HG02588 (cell line): Measurements from ENCODE around the gene NAALADL2.

ENCODE experiments used
- ATAC-seq: cut with Tn5 transposase; IDR thresholded peaks from one replicate; pipeline ENCODE4 v1.9.1; 2021; ENCODE audit warnings: mild to moderate bottlenecking, moderate library complexity; ENCODE audit not compliant: unreplicated experiment

NAALADL2 gene

GRCh38 chr3:175295248-175296130, 436.4 kb downstream of the NAALADL2 start:
- no peak for ATAC-seq

GRCh38 chr3:175297216-175297615, 438.1 kb downstream of the NAALADL2 start:
- no peak for ATAC-seq

- no peak for ATAC-seq
Measured at GRCh38 chr3:175301741-175302140, 442.6 kb downstream of the NAALADL2 start.

GRCh38 chr3:175304404-175304803, 445.3 kb downstream of the NAALADL2 start:
- ATAC-seq = no peak

GRCh38 chr3:175307642-175308041, 448.5 kb downstream of the NAALADL2 start:
- ATAC-seq = no peak

- no peak for ATAC-seq
Measured at GRCh38 chr3:175308097-175308496, 449.0 kb downstream of the NAALADL2 start.

- ATAC-seq = no peak
Measured at GRCh38 chr3:175310046-175310445, 450.9 kb downstream of the NAALADL2 start.

GRCh38 chr3:175311404-175311803, 452.3 kb downstream of the NAALADL2 start:
- ATAC-seq = no peak

GRCh38 chr3:175311946-175312345, 452.8 kb downstream of the NAALADL2 start:
- no peak for ATAC-seq

GRCh38 chr3:175312791-175313190, 453.7 kb downstream of the NAALADL2 start:
- ATAC-seq = no peak

GRCh38 chr3:175316799-175317198, 457.7 kb downstream of the NAALADL2 start:
- ATAC-seq = no peak

GRCh38 chr3:175325440-175325839, 466.3 kb downstream of the NAALADL2 start:
- no peak for ATAC-seq

GRCh38 chr3:175326041-175326440, 466.9 kb downstream of the NAALADL2 start:
- ATAC-seq = no peak

- ATAC-seq = no peak
Measured at GRCh38 chr3:175329373-175329772, 470.2 kb downstream of the NAALADL2 start.

GRCh38 chr3:175335229-175335628, 476.1 kb downstream of the NAALADL2 start:
- no peak for ATAC-seq

GRCh38 chr3:175336406-175337133, 477.4 kb downstream of the NAALADL2 start:
- no peak for ATAC-seq

GRCh38 chr3:175337631-175338030, 478.5 kb downstream of the NAALADL2 start:
- no peak for ATAC-seq

GRCh38 chr3:175338775-175339535, 479.8 kb downstream of the NAALADL2 start:
- ATAC-seq = no peak

- ATAC-seq = no peak
Measured at GRCh38 chr3:175340338-175341015, 481.3 kb downstream of the NAALADL2 start.

GRCh38 chr3:175342196-175342595, 483.1 kb downstream of the NAALADL2 start:
- ATAC-seq = no peak

- no peak for ATAC-seq
Measured at GRCh38 chr3:175343946-175344345, 484.8 kb downstream of the NAALADL2 start.
